Skeletal muscle tissue (tissue), 4 donors: ENCODE results near the gene ERLIN1. TPM values are rescaled to one million over a fixed set of nuclear protein-coding genes. Genes with fewer than 3 reads are reported as not detected.

ENCODE experiments used
- H3K27ac ChIP-seq: one replicate; pipeline ENCODE4 v1.7.0; 2013; ENCODE audit warnings: mild to moderate bottlenecking, low read depth, low read length, inconsistent platforms
- H3K27me3 ChIP-seq, 3 donors: one replicate each; pipeline ENCODE4 v1.7.0; 2013; ENCODE audit warnings: low read length in 3 of 3; ENCODE audit not compliant: control insufficient read depth in 3 of 3, insufficient read depth in 3 of 3
- H3K36me3 ChIP-seq, 3 donors: one replicate each; pipeline ENCODE4 v1.7.0; 2013; ENCODE audit warnings: low read length in 3 of 3; ENCODE audit not compliant: control insufficient read depth in 3 of 3, insufficient read depth in 3 of 3
- H3K4me1 ChIP-seq, 3 donors: one replicate each; pipeline ENCODE4 v1.7.0; 2013; ENCODE audit warnings: low read length in 3 of 3, mild to moderate bottlenecking in 3 of 3; ENCODE audit not compliant: control insufficient read depth in 3 of 3, insufficient read depth in 3 of 3
- H3K4me3 ChIP-seq, 3 donors: one replicate each; pipeline ENCODE4 v1.7.0; 2013; ENCODE audit warnings: low read length in 3 of 3
- H3K9ac ChIP-seq, 3 donors: one replicate each; pipeline ENCODE4 v1.7.0; 2013; ENCODE audit warnings: low read length in 3 of 3, mild to moderate bottlenecking in 3 of 3, moderate library complexity in 2 of 3, low read depth in 1 of 3
- H3K9me3 ChIP-seq, 3 donors: one replicate each; pipeline ENCODE4 v1.7.0; 2013; ENCODE audit warnings: low read length in 3 of 3; ENCODE audit not compliant: control insufficient read depth in 3 of 3
- total RNA-seq: library from RNA; depleted of rRNA; stranded (reverse); fragments of >200 nt; gene quantifications from one replicate; pipeline ENCODE4 v1.2.3, GENCODE V29; 2014
- donor health status: Osteomylitis.

Gene ERLIN1
- total RNA-seq, 1 donor from 2014 or later: 19.3 TPM

- Histone ChIP-seq H3K4me1 (no peaks in the 10 kb centered on the region), H3K27me3 (no peaks in the 10 kb centered on the region), H3K4me3 (no peak overlapping the region), H3K36me3 (peaks cover 15 to 61% (median 58%) of the 10 kb centered on the region in 3 donors), H3K9ac (peak overlapping the region in 1 of 3 donors; percentile 15), H3K27ac (no peak overlapping the region), H3K9me3 (no peaks in the 10 kb centered on the region)
These were observed 8.9 kb upstream of the ERLIN1 start for GRCh38 chr10:100194711-100195110.

- H3K4me3 ChIP-seq: no peak overlapping the region
- H3K9ac ChIP-seq: no peak overlapping the region
- H3K27ac ChIP-seq: no peak overlapping the region
- no peaks in the 10 kb centered on the region for H3K27me3 ChIP-seq
- H3K36me3 ChIP-seq: peaks cover 14 to 52% (median 46%) of the 10 kb centered on the region in 3 donors
- no peaks in the 10 kb centered on the region for H3K9me3 ChIP-seq
- peaks cover 0 to 5% (median 3%) of the 10 kb centered on the region in 3 donors for H3K4me1 ChIP-seq
These were observed 6.5 kb upstream of the ERLIN1 start for GRCh38 chr10:100192350-100192749.

GRCh38 chr10:100186253-100187212 lies 704 bp upstream of the ERLIN1 start:
- peak overlapping the region; percentile 83 to 100 (median 92) for H3K4me3 ChIP-seq
- H3K4me1 ChIP-seq: peaks cover 15 to 27% (median 25%) of the 10 kb centered on the region in 3 donors
- H3K27ac ChIP-seq: peak overlapping the region; percentile 90
- H3K27me3 ChIP-seq: no peaks in the 10 kb centered on the region
- no peaks in the 10 kb centered on the region for H3K9me3 ChIP-seq
- peaks cover 12 to 32% (median 23%) of the 10 kb centered on the region in 3 donors for H3K36me3 ChIP-seq
- H3K9ac ChIP-seq: peak overlapping the region; percentile 93 to 96 (median 93)

GRCh38 chr10:100184840-100185239 lies 989 bp downstream of the ERLIN1 start:
- Histone ChIP-seq H3K27ac (peak overlapping the region; percentile 90), H3K36me3 (peaks cover 8 to 22% (median 10%) of the 10 kb centered on the region in 3 donors)

GRCh38 chr10:100184426-100184825 lies 1.4 kb downstream of the ERLIN1 start:
- Histone ChIP-seq H3K4me1 (peaks cover 15 to 27% (median 25%) of the 10 kb centered on the region in 3 donors), H3K27ac (peak overlapping the region; percentile 90), H3K27me3 (no peaks in the 10 kb centered on the region), H3K9ac (peak overlapping the region; percentile 66 to 93 (median 93)), H3K9me3 (no peaks in the 10 kb centered on the region), H3K4me3 (peak overlapping the region in 2 of 3 donors; percentile 92 to 100), H3K36me3 (peaks cover 8 to 19% (median 10%) of the 10 kb centered on the region in 3 donors)

More at GRCh38 chr10:100184840-100185239, 989 bp downstream of the ERLIN1 start:
- H3K9ac ChIP-seq: peak overlapping the region; percentile 93
- no peaks in the 10 kb centered on the region for H3K27me3 ChIP-seq
- no peaks in the 10 kb centered on the region for H3K9me3 ChIP-seq
- peaks cover 15 to 27% (median 25%) of the 10 kb centered on the region in 3 donors for H3K4me1 ChIP-seq
- H3K4me3 ChIP-seq: peak overlapping the region; percentile 83 to 100 (median 92)

GRCh38 chr10:100183481-100183880 lies 2.3 kb downstream of the ERLIN1 start:
- Histone ChIP-seq H3K27ac (no peak overlapping the region), H3K9ac (no peak overlapping the region), H3K4me3 (no peak overlapping the region), H3K4me1 (peaks cover 15 to 27% (median 25%) of the 10 kb centered on the region in 3 donors), H3K9me3 (no peaks in the 10 kb centered on the region), H3K27me3 (no peaks in the 10 kb centered on the region), H3K36me3 (peaks cover 7 to 20% (median 12%) of the 10 kb centered on the region in 3 donors)

- Histone ChIP-seq H3K9me3 (no peaks in the 10 kb centered on the region), H3K27me3 (no peaks in the 10 kb centered on the region), H3K4me1 (peaks cover 15 to 27% (median 25%) of the 10 kb centered on the region in 3 donors), H3K36me3 (peaks cover 7 to 18% (median 17%) of the 10 kb centered on the region in 3 donors), H3K4me3 (no peak overlapping the region), H3K9ac (no peak overlapping the region), H3K27ac (no peak overlapping the region)
These were observed 2.9 kb downstream of the ERLIN1 start for GRCh38 chr10:100182908-100183307.

- no peak overlapping the region for H3K4me3 ChIP-seq
- peaks cover 7 to 21% (median 20%) of the 10 kb centered on the region in 3 donors for H3K36me3 ChIP-seq
- no peaks in the 10 kb centered on the region for H3K27me3 ChIP-seq
- H3K9me3 ChIP-seq: no peaks in the 10 kb centered on the region
- H3K4me1 ChIP-seq: peaks cover 14 to 23% (median 20%) of the 10 kb centered on the region in 3 donors
- H3K9ac ChIP-seq: no peak overlapping the region
- no peak overlapping the region for H3K27ac ChIP-seq
These were observed 3.5 kb downstream of the ERLIN1 start for GRCh38 chr10:100182281-100182680.

GRCh38 chr10:100175875-100176274 lies 10.0 kb downstream of the ERLIN1 start:
- Histone ChIP-seq H3K4me1 (peaks cover 0 to 2% (median 0%) of the 10 kb centered on the region in 3 donors), H3K36me3 (peaks cover 0 to 43% (median 29%) of the 10 kb centered on the region in 3 donors), H3K9me3 (no peaks in the 10 kb centered on the region), H3K9ac (no peak overlapping the region), H3K27me3 (no peaks in the 10 kb centered on the region), H3K4me3 (no peak overlapping the region), H3K27ac (no peak overlapping the region)
